OCI-LY3 (cell line): ENCODE data around the gene PLEKHA7.

ENCODE experiments used
- H2AFZ ChIP-seq: fragments of 200-600, 300-600 bp; shearing (Covaris generic); 2 replicates; pipeline ENCODE4 v1.6.0; 2014; ENCODE audit warnings: antibody characterized with exemption, low read depth, low read length
- H3K27ac ChIP-seq: fragments of 200-600, 300-600 bp; sonication (generic); 2 replicates; pipeline ENCODE4 v1.5.1; 2014; ENCODE audit warnings: mild to moderate bottlenecking, low read length, moderate library complexity, mixed read lengths
- H3K27me3 ChIP-seq: fragments of 200-600, 300-600 bp; sonication (generic); 2 replicates; pipeline ENCODE4 v1.6.1; 2014; ENCODE audit warnings: low read depth, low read length, mixed read lengths
- H3K36me3 ChIP-seq: fragments of 200-600, 300-600 bp; sonication (generic); replicated peaks from 2 replicates; pipeline ENCODE3; 2014; ENCODE audit warnings: low read depth, low read length, mixed read lengths
- H3K4me1 ChIP-seq: fragments of 300-600, 200-600 bp; sonication (generic); 2 replicates; pipeline ENCODE4 v1.6.1; 2014; ENCODE audit warnings: low read length, mixed read lengths
- H3K4me2 ChIP-seq: fragments of 200-600, 300-600 bp; sonication (generic); 2 replicates; pipeline ENCODE4 v1.6.1; 2014; ENCODE audit warnings: low read length, mixed read lengths
- H3K4me3 ChIP-seq: fragments of 300-600, 200-600 bp; sonication (generic); 2 replicates; pipeline ENCODE4 v1.5.1; 2014; ENCODE audit warnings: antibody characterized with exemption, mild to moderate bottlenecking, low read length, moderate library complexity
- H3K79me2 ChIP-seq: fragments of 300-600, 200-600 bp; shearing (Covaris generic); 2 replicates; pipeline ENCODE4 v1.6.1; 2014; ENCODE audit warnings: mild to moderate bottlenecking, low read length, mixed read lengths
- H3K9ac ChIP-seq: fragments of 300-600, 200-600 bp; shearing (Covaris generic); 2 replicates; pipeline ENCODE4 v1.6.0; 2014; ENCODE audit warnings: mild to moderate bottlenecking, low read length, moderate library complexity
- H3K9me3 ChIP-seq: fragments of 200-600, 300-600 bp; shearing (Covaris generic); 2 replicates; pipeline ENCODE4 v1.6.1; 2014; ENCODE audit warnings: low read length, mixed read lengths; ENCODE audit not compliant: insufficient read depth
- H4K20me1 ChIP-seq: fragments of 200-600, 300-600 bp; sonication (generic); 2 replicates; pipeline ENCODE4 v1.6.1; 2016; ENCODE audit warnings: low read length, mixed read lengths; ENCODE audit not compliant: insufficient read depth
- EZH2phosphoT487 ChIP-seq: fragments of 200-600 bp; shearing (Covaris generic); IDR thresholded peaks from 2 replicates; pipeline ENCODE4 v1.6.1; 2018; ENCODE audit warnings: antibody characterized with exemption, mixed run types, low read depth
- TF ChIP-seq, protein P1 (sequence below): fragments of 200-600, 300-600 bp; sonication (generic); IDR thresholded peaks from 2 replicates; pipeline ENCODE4 v1.5.1; 2014; ENCODE audit warnings: antibody characterized with exemption, low read length, low read depth

PLEKHA7 gene

DNA sequence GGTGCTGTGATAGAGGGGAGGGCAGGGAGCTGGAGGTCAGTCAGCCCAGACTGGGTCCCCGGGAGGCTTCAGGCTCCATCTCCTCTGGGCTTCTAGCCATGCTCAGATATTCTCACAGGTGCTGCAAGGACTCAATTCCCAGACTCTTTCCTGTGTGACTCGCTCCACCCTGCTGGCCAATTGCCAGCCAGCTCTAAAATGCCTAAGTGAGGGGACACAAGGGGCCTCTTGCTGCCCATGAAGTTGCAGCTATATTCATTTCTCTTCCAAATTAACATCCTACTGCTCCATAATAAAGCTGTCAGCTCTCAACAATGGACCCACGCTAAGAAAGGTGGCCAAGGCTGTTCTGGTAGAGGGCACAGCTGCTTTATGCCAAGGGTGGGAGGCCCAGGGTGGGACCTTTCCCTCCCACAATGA is 101.5 kb downstream of the PLEKHA7 start:
- Histone ChIP-seq H3K27me3 (peaks cover 26% of the 10 kb centered on the region), H4K20me1 (no peaks in the 10 kb centered on the region), H3K4me1 (peaks cover 23% of the 10 kb centered on the region), H2AFZ (no peak overlapping the region), H3K27ac (no peak overlapping the region), H3K9ac (no peak overlapping the region), H3K9me3 (no peaks in the 10 kb centered on the region), H3K4me3 (no peak overlapping the region), H3K79me2 (no peaks in the 10 kb centered on the region), H3K36me3 (no peaks in the 10 kb centered on the region), H3K4me2 (no peak overlapping the region)
- TF ChIP-seq, protein P1, sequence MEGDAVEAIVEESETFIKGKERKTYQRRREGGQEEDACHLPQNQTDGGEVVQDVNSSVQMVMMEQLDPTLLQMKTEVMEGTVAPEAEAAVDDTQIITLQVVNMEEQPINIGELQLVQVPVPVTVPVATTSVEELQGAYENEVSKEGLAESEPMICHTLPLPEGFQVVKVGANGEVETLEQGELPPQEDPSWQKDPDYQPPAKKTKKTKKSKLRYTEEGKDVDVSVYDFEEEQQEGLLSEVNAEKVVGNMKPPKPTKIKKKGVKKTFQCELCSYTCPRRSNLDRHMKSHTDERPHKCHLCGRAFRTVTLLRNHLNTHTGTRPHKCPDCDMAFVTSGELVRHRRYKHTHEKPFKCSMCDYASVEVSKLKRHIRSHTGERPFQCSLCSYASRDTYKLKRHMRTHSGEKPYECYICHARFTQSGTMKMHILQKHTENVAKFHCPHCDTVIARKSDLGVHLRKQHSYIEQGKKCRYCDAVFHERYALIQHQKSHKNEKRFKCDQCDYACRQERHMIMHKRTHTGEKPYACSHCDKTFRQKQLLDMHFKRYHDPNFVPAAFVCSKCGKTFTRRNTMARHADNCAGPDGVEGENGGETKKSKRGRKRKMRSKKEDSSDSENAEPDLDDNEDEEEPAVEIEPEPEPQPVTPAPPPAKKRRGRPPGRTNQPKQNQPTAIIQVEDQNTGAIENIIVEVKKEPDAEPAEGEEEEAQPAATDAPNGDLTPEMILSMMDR, result no peak
- no peak for TF ChIP-seq EZH2phosphoT487

DNA sequence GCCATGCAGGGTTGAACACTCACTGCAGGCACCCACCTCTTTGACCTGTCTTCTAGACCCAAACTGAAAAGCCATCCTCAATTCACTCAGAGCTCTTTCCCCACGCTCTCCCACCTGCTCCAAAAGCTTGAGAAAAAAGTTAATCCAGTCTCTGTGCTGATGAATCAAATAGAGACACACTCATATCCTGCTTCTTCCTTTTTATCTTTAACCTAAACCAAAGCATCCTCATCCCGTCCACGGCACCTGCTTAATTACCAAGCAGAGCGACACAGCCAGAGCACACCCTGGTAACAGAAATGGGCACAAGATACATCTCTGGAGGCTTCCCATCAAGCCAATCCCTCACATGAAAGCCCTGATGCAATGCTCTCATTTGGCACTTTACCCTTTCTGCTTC is 102.6 kb downstream of the PLEKHA7 start:
- Histone ChIP-seq H3K36me3 (no peaks in the 10 kb centered on the region), H3K4me3 (no peak overlapping the region), H4K20me1 (no peaks in the 10 kb centered on the region), H3K9ac (no peak overlapping the region), H3K9me3 (no peaks in the 10 kb centered on the region), H3K27ac (no peak overlapping the region), H2AFZ (no peak overlapping the region), H3K4me1 (peaks cover 23% of the 10 kb centered on the region), H3K4me2 (peak overlapping the region; percentile 45), H3K79me2 (no peaks in the 10 kb centered on the region), H3K27me3 (peaks cover 25% of the 10 kb centered on the region)
- no peak for TF ChIP-seq EZH2phosphoT487
- TF ChIP-seq, protein P1, result no peak

DNA sequence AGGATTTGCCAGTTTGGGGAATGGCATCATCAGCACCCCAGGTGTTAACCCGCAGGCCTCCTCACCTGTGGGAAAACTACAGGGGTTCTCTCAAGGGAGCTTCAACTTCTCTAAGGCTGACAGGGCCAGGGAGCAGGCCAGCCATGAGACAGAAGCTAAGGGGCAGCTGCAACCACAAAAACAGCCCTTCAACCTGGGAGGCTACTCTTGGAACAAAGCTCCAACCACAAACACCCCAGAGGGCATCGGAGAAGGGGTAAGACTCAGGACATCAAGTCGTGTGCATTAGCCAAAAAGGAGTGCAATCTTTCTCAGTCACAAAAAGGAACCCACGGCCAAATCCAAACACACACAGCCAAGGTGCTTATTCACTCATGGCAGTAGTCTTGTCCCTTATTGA is 103.0 kb downstream of the PLEKHA7 start:
- Histone ChIP-seq H3K36me3 (no peaks in the 10 kb centered on the region), H3K9me3 (no peaks in the 10 kb centered on the region), H2AFZ (no peak overlapping the region), H3K4me1 (peaks cover 23% of the 10 kb centered on the region), H3K4me2 (peak overlapping the region; percentile 45), H3K27me3 (peaks cover 25% of the 10 kb centered on the region), H3K9ac (no peak overlapping the region), H3K27ac (no peak overlapping the region), H4K20me1 (no peaks in the 10 kb centered on the region), H3K4me3 (no peak overlapping the region), H3K79me2 (no peaks in the 10 kb centered on the region)
- TF ChIP-seq, protein P1, result no peak
- no peak for TF ChIP-seq EZH2phosphoT487

DNA sequence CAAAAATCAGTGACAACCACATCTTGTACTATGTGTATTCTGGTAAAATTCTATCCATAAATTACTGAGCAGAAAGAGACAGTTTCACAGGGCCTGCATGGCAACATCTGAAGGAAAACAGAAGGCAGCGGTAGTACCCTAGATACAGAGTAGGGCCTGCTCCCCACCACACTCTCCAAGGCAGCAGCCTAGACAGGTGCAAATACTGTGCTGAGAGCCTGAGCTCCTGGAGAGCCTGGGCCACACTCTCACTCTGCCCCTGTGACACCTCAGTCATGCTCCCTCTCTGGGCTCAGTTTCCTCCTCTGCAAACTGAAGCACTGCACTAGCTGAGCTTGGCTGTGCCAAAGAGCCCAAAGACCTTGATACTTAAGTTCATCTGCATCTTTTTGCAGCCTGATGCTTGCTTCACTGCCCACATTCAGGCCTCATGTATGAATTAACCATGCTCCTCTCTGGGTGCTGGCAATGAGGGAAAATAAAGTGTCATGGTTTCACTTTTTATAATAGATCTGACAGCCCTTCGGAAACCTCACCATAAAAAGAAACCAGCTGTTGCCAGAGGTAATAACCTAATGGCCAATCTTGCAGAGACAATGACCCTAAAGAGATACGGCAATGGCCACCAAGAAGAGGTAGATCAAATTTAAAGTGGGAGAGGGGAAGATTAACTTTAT is 104.7 kb downstream of the PLEKHA7 start:
- Histone ChIP-seq H3K27ac (no peak overlapping the region), H3K36me3 (no peaks in the 10 kb centered on the region), H3K4me1 (peaks cover 23% of the 10 kb centered on the region), H3K27me3 (peaks cover 25% of the 10 kb centered on the region), H3K4me3 (no peak overlapping the region), H3K4me2 (peak overlapping the region; percentile 5; the same call in 1 of the 2 replicates), H2AFZ (no peak overlapping the region), H3K9ac (no peak overlapping the region), H3K9me3 (no peaks in the 10 kb centered on the region), H4K20me1 (no peaks in the 10 kb centered on the region), H3K79me2 (no peaks in the 10 kb centered on the region)
- TF ChIP-seq, protein P1, result no peak
- no peak for TF ChIP-seq EZH2phosphoT487
